ENCODE measurements around the gene GPR161.
"Not testable (repeated sequence)": the region's sequence is repeated elsewhere in the genome, so short reads cannot be mapped to it uniquely, and the experiment has no call there.

Gene GPR161, protein sequence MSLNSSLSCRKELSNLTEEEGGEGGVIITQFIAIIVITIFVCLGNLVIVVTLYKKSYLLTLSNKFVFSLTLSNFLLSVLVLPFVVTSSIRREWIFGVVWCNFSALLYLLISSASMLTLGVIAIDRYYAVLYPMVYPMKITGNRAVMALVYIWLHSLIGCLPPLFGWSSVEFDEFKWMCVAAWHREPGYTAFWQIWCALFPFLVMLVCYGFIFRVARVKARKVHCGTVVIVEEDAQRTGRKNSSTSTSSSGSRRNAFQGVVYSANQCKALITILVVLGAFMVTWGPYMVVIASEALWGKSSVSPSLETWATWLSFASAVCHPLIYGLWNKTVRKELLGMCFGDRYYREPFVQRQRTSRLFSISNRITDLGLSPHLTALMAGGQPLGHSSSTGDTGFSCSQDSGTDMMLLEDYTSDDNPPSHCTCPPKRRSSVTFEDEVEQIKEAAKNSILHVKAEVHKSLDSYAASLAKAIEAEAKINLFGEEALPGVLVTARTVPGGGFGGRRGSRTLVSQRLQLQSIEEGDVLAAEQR

DNA sequence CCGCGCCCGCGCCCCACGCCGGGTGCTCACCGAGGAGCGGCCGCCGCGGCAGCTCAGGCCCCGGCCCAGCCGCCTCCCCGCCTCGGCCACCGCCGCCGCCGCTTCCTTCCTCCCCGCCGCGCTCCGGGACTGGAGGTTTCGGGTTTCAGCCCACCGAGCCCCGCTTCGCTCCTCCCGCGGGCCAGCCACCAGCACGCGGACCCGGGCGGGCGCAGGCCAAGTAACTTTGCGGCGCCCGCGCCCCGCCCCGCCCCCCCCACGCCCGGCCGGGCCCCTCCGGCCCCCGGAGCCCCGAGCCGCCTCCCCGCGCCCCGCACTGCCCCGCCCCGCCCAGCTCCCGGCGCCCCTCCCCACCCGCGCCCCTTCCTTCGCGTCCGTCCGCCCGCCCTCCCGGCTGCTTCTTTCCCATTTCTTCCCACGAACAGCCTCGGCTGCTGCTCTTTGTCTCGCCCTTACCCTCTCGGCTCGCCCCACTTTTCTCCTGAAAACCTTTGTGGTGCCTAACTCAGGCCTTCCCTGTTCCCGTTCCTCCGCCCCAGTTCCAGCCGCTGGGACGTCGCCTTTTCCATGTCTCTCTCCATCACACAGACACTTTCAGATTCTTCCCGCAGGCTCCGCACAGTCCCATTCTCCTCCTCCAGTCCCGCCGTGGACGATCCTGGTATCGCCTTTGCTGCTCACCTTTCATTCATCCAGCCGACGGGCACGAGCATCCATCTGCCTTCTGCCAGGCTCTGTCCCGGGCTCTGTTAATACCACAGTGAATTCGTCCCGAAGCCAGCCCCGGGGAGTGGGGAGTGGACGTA, at the start of gene GPR161:
Gene GPR161, minus strand, starts transcription at position 222 of the 806 bp plus-strand sequence. CDS start 32,080 bp downstream, outside the sequence.
- FAIRE-seq: no peak

DNA sequence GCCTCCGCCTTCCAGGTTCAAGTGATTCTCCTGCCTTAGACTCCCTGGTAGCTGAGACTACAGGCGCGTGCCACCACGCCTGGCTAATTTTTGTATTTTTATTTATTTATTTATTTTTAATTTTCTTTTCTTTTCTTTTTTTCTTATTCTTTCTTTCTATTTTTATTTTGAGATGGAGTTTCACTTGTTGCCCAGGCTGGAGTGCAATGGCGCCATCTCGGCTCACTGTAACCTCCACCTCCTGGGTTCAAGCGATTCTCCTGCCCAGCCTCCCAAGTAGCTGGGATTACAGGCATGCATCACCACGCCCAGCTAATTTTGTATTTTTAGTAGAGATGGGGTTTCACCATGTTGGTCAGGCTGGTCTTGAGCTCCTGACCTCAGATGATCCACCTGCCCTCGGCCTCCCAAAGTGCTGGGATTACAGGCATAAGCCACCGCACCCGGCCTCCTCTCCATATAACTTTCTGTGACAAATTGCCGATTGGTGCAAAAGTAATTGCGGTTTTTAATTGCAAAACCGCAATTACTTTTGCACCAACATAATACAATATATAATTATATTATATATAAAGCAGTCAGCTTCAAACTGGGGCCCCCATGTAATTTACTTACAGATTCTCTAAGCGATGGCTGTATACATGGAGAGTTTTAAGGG, 44.5 kb upstream of the GPR161 start:
- FAIRE-seq: not testable (repeated sequence)

DNA sequence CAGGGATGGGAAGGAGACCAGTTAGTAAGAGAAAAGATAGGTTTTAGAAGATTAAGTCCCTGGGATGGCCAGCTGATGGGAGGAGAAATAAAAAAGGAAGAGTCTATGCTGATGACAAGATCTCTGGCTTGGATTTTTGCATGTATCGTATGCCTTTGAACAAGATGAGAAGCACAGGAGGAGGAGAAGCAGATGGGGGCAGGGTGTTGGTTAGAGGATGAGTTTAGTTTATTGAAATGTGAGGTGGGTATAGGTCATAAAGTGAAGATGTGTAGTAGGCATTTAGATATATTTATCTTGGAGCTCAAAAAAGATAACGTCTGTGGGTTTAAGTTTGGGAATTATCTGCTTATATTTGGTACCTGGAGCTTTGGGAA, 43.4 kb upstream of the GPR161 start:
- no peak for FAIRE-seq

DNA sequence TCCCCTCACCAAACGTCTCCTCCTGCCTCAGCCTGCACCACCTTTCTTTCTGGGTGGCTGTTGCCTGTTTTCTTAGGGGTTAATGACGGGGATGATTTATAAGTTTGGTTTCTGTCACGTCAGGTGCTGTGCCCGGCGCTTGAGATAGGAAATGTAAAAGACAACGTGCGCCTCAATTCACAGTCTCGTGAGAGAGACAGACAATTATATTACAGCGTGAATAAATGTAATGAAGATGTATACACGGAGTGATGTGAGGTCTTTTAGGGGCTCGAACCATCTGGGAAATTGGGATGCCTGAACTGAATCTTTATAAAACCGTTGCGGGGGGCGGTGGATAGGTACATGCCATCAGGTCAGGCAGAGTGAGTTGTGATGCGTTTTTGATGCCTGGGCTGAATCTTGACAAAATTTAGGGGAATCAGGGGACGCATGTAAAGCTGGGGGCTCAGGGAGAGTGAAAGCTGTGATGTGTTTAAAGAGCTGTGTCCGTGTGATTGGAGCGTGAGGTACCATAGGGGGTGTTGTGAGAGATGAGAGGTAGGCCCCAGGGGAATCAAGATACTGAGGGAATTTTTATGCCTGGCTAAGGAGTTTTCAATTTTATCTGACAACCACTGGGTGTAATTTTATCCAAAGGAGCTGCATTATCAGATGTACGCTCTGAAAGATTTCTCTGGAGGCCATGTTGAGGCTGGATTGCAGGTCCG, 42.9 kb upstream of the GPR161 start:
- no peak for FAIRE-seq

DNA sequence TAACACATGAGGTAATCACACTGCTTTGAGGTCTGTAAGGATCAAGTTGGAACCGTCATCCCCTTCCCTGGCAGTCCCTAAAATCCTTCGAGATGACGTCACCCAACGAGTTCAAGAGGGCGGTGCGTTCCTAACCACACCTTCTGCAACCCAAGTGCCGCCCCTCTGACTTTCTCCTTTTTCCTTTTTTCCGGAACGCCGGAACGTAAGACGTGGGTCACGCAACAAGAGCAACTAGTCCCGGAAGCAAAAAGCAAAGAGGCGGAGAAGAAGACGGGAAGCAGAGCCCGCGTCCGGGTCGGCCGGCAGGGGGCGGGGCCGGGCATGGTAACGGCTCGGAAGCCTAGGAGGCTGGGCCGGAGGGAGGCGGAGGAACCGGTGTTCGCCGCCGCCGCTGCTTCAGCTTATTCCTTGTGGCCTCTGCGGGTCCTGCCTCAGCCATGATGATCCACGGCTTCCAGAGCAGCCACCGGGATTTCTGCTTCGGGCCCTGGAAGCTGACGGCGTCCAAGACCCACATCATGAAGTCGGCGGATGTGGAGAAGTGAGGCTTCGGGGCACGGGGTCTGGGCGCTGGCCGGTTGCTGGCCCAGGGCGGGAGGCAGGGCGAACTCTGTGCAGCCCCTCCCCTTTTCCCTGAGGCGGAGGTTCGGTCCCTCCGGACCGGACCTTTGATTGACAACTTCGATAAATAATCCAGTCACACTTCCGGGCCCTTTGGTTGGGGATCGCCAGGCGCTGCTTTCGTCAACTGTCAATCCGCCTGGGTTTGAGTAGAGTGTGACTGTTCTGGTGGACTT, 42.1 kb upstream of the GPR161 start, which contains the start of gene TIPRL:
Gene TIPRL, plus strand, starts transcription at position 325 of the 800 bp plus-strand sequence. Its CDS starts 116 bp downstream, at position 441.
- FAIRE-seq: peak; percentile 86

DNA sequence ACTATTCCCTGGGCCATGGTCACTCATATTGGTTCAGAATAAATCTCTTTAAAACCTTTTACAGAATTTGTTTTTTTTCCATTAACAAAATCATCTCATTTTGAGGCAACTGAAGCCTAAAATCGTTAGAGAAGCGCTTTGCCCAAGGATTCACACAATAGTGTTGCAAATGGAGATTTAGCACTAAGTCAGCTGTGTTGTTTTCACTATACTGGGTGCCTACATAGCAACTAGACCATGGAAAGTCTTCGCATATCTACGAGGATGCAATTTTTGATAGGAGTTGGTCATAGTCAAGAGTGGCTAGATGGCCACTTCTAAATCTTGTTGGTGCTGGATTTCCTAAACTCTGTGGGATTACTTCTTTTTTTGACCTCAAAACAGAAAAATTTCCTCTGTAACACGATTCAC, 41.5 kb upstream of the GPR161 start:
- no peak for FAIRE-seq

DNA sequence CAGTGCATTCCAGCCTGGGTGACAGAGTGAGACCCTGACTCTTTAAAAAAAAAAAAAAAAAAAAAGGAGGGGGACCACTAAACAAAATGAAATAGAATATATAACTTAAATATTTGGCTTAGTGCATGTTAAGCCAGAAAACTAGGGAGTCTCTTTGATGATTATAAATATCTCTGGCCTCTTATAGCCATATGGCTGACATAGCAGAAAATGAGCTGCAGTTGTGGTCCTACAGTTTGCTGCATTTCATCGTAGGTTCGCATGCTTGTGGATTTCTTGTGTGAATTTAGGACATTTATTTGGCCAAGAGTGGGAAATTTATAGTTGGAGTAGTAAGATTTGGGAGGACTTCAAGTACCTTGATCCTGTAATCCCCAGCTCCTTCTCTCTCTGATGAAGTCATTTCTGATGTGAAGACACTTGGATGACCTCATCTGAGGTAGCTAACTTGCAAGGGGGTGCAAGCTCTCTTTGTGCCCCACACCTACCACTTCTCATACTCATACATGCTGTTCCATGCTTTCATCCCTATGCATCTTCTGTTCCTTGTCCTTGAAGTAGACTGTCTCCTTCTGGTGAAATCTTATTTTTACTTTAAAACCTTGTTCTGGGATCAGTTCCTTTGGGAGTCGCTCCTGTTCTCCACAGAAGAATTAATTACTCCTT, 35.7 kb upstream of the GPR161 start:
- no peak for FAIRE-seq

DNA sequence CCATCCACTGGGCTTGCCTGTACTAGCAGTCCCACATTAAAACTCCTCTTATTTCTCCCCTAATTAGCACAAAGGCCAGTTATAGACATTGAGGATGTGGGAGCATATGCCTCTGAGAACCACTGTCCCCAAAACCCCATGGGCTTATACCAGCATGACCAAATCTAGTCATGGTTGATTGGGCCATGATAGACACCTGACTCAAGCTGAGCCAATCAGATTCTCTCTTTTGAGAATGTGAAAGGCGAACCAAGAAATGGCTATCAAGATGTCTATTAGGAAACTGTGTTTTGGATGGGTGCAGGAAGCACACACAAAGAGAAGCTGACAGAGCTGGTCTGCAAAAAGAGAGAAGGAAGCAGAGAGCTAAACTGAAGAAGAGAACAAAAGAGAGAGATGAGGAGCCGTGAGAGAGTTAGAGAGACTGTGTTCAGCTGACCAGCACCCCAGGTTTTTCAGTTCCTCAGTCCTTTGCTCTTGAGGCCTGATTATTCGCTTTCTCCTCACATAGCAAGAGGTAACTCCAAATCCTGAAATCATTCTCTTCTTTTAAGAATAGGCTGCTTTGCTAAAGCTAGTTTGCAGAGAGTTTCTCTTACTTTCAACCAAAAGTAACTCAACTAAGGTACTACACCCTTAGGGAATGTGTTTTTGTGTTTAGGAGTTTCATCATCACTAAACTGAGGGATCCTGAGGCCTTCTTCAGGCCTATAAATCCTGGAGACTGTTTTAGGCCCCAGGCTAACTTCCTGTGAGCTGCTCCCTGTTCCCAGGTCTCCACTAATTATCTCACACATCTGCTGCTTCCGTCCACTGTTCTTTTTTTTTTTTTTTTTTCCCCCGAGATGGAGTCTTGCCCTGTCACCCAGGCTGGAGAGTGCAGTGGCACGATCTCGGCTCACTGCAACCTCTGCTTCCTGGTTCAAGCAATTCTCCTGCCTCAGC, 34.1 kb upstream of the GPR161 start:
- FAIRE-seq: no peak

DNA sequence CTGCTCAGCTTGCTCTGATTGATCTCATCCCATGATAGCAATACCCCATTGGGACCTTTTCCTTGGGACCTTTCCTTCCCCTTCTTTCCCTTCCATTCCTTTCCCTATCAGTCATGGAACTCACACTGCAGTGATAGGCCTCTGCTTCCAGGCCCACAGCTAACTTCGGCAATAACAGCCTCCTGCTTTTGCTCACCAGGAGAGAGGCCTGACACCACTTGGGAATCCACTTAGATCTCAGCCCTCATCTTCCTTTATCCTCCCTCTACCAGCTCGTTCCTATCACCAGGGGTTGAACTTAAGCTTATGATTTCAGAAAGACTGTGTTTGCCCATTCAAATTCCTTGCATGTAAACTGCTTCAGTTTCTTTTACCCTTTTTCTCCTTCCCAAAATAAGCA, 31.1 kb upstream of the GPR161 start:
- no peak for FAIRE-seq

DNA sequence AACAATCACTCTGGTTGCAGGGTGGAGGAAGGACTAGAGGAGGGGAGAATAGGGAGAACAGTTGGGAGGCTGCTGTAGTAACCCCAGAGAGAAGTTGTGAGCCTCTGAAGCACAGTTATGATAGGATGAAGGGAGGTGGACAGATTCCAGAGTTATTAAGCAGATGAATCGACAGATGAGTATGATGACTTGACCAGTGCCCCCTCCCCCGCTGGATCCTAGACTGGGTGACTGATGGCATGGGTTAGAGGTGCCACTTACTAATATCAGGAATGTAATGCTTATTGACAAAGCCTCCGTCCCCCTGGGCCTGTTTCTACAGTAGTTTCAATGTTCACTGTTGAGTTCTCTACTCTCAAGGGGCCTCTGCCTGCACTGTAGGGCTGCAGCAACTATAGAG, 28.0 kb upstream of the GPR161 start:
- no peak for FAIRE-seq

DNA sequence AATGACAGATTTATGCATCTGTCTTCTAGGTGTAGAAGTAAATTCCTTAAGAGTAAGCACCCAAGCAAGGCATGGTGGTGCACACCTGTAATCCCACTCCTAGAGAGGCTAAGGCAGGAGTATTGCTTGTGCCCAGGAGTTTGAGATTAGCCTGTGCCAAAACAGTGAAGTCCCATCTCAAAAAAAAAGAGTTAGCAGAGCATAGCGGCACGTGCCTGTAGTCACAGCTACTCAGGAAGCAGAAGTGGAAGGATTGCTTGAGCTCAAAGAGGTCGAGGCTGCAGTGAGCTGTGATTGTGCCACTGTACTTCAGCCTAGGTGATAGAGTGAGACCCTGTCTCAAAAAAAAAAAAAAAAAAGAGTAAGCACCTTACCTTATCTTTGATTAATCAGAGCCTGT, 26.9 kb upstream of the GPR161 start:
- no peak for FAIRE-seq

DNA sequence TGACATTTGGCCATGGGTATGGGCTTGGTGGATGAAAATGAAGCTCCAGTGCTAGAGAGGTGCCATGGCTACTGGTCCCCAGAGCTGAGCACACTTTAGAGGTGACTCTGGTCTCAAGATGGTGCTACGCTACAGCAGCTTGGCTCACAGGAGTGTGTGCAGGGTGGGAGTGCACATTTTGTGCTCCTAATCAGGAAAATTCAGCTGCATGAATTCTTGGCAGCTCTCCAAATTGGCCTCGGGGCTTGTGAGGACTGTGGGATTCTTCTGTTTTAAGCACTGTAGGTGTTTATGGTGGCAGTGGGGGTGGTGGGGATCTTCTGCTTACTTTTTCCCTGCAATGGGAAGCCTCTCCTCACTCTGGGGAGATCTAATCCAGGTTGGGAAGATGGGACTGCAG, 24.7 kb upstream of the GPR161 start:
- no peak for FAIRE-seq

DNA sequence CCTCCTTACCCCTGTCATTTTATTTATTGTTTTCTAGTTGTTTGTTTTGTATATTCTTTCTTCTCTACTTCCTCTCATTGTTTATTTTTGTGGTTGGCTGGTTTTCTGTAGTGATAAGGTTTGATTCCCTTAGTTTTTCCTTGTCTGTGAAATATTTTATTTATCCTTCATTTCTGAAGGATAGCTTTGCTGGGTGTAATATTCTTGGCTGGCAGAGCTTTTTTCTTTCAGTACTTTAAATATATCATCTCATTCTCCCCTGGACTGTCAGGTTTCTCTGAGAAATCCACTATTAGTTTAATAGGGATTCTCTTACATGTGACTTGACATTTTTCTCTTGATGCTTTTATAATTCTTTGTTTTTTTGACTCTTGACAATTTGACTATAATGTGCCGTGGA, 23.2 kb upstream of the GPR161 start:
- FAIRE-seq: no peak

DNA sequence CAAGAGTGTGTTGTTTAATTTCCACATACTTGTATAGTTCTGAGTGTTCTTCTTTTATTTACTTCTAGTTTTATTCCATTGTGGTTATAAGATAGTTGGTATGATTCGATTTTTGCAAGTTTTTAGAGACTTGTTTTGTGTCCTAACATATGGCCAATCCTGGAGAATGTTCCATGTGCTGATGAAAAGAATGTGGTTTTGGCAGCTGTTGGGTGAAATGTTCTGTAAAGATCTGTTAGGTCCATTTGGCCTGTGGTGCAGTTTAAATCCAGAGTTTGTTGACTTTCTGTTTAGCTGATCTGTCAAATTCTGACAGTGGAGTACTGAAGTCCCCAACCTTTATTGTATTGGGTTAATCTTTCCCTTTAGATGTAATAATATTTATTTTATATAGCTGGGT, 22.5 kb upstream of the GPR161 start:
- FAIRE-seq: no peak

DNA sequence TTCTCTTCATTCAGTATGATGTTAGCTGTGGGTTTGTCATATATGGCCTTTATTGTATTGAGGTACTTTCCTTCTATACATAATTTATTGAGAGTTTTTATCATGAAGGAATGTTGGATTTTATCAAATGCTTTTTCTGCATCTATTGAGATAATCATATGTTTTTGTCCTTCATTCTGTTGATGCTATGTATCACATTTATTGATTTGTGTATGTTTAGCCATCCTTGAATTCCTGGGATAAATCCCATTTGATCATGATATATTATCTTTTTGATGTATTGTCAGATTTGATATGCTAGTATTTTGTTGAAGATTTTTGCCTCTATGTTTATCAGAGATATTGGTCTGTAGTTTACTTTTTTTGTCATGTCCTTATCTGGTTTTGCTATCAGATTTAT, 20.9 kb upstream of the GPR161 start:
- FAIRE-seq: no peak

DNA sequence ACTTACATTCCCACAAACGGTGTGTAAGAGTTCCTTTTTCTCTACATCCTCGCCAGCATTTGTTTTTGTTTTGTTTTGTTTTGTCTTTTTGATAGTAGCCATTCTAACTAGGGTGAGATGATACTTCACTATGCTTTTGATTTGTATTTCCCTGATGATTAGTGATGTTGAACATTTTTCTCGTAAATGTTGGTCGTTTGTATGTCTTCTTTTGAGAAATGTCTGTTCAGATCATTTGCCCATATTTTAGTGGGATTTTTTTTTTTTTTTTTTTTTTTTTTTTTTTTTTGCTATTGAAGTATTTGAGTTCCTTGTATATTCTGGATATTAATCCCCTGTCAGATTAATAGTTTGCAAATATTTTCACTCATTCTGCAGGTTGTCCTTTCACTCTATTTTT, 19.2 kb upstream of the GPR161 start:
- FAIRE-seq: no peak

DNA sequence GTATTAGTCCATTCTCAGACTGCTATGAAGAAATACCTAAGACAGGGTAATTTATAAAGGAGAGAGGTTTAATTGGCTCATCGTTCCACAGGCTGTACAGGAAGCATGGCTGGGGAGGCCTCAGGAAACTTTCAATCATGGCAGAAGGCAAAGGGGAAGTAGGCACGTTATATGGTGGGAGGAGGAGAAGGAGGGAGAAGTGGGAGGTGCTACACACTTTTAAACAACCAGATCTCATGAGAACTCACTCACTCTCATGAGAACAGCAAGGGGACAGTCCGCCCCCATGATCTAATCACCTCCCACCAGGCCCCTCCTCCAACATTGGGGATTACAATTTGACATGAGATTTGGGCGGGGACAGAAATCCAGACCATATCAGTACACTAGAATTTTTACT, 18.0 kb upstream of the GPR161 start:
- not testable (repeated sequence) for FAIRE-seq

DNA sequence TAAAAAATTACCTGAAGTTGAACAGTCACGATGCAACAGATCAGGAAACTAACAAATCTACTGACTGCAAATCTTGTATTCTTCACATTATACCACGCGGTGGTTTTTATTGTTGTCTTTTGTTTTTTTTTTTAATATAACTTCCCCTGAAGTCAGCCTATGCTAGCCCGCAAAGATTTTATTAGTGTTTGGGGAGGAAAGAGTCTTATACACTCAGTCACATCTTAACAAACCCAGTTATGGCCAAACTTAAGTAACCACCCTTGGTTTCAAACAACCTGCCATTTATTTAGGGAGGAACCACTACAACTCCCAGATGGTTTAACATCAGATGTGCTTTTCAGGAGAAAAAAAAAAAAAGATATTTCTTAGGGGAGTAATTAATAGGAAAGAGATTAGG, 15.2 kb upstream of the GPR161 start:
- no peak for FAIRE-seq

DNA sequence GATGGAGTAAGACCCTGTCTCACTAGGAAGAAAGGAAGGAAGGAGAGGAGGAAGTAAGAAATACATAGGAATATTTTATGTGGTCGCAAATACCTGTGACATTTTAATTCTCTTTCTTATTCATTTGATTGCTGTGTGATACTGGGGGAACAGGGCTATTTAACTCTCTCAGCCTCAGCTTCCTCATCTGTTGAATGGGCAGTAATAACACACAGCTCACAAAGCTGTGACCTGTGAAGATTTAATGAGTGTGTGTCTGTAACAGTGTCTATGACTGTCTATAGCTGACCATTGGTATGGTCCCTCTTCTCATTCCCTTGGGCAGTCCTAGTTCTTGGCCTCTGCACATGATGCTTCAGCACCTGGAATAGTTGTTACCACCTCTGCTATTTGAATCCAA, 13.6 kb upstream of the GPR161 start:
- FAIRE-seq: no peak

DNA sequence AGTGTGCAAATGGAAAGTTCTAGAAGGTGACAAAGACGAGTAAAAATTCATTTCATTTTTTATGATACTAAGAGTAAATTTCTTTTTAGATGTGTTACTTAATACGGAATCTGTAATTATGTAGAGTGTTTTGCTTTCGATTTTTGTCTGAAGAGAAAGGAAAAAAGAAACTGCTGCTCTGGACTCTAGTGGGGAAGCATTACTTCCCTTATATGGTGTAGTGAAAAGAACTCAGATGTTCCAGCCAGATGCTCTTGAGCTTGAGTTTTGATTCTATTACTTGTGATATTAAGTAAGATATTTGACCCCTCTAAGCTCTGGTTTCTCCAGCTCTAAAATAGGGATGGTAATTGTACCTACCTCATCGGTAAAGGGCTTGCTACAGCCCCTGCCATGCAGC, 12.2 kb upstream of the GPR161 start:
- FAIRE-seq: no peak

All from islet of Langerhans (tissue), 1 donor.